Gastroesophageal sphincter (tissue), 4 donors: ENCODE results near the gene TAS1R3. TPM values are rescaled to one million over a fixed set of nuclear protein-coding genes. Genes with fewer than 3 reads are reported as not detected.
A peak's percentile ranks its signal among the peaks of the same experiment; 100 is the strongest.

ENCODE experiments used
- ATAC-seq: fragments of 150-250 bp; one replicate; pipeline ENCODE4 v1.9.1; 2016; ENCODE audit warnings: mild to moderate bottlenecking, moderate library complexity
- H3K27ac ChIP-seq, 4 donors: fragments of 200-600 bp; sonication (generic) in 3 of 4; 1 replicate in 3 of 4; 2 replicates in 1 of 4; pipeline ENCODE4 v1.5.1; 2016 to 2019
- H3K27me3 ChIP-seq: fragments of 200-600 bp; sonication (generic); one replicate; pipeline ENCODE4 v1.5.1; 2019
- H3K36me3 ChIP-seq, 2 donors: fragments of 200-600 bp; sonication (generic); one replicate each; pipeline ENCODE4 v1.5.1; 2019; ENCODE audit warnings: control low read depth in 1 of 2
- H3K4me1 ChIP-seq, 3 donors: fragments of 200-600 bp; sonication (generic); 1 replicate in 2 of 3; 2 replicates in 1 of 3; pipeline ENCODE4 v1.5.1; 2016 to 2019; ENCODE audit warnings: control low read depth in 2 of 3
- H3K4me3 ChIP-seq, 2 donors: fragments of 200-600 bp; sonication (generic); one replicate each; pipeline ENCODE4 v1.5.1; 2019; ENCODE audit warnings: mild to moderate bottlenecking in 1 of 2, moderate library complexity in 1 of 2
- H3K9me3 ChIP-seq, 3 donors: fragments of 200-600 bp; sonication (generic); one replicate each; pipeline ENCODE4 v1.5.1; 2017 to 2019; ENCODE audit warnings: control low read depth in 2 of 3
- EP300 ChIP-seq: sonication (generic); formaldehyde crosslinking; IDR thresholded peaks from one replicate; pipeline ENCODE4 v1.6.1; 2017; ENCODE audit warnings: antibody characterized with exemption, mild to moderate bottlenecking
- POLR2A ChIP-seq, 2 donors: fragments of 450-650 bp; IDR thresholded peaks; one replicate each; pipeline ENCODE4 v1.6.1; 2017; ENCODE audit warnings: antibody characterized with exemption in 2 of 2, mild to moderate bottlenecking in 2 of 2, moderate library complexity in 1 of 2
- POLR2AphosphoS5 ChIP-seq: sonication (generic); formaldehyde crosslinking; IDR thresholded peaks from one replicate; pipeline ENCODE4 v1.6.1; 2017; ENCODE audit warnings: antibody characterized with exemption
- WGBS, 2 donors: methylation state at CpG; one replicate each; pipeline ENCODE4 v1.1.5; 2018; ENCODE audit warnings: low coverage in 1 of 2; 5-methylcytosine and 5-hydroxymethylcytosine counted together
- total RNA-seq, 4 donors: library from RNA; depleted of rRNA; stranded (reverse); fragments of >200 nt; gene quantifications; one replicate each; pipeline ENCODE4 v1.1.0, GENCODE V29; 2016
- TF ChIP-seq, protein P1 (sequence below), 4 experiments: fragments of 200-600 bp in 2 of 4; fragments of 450-650 bp in 2 of 4; sonication (generic) in 1 of 4; IDR thresholded peaks; one replicate each; pipeline ENCODE4 v1.5.1; 2017 to 2019; ENCODE audit warnings: antibody characterized with exemption in 4 of 4, mild to moderate bottlenecking in 2 of 4, moderate library complexity in 2 of 4

Gene TAS1R3
- total RNA-seq, 4 donors from 2014 or later, result 0.12 to 0.54 (median 0.40) TPM; not detected in 1

DNA sequence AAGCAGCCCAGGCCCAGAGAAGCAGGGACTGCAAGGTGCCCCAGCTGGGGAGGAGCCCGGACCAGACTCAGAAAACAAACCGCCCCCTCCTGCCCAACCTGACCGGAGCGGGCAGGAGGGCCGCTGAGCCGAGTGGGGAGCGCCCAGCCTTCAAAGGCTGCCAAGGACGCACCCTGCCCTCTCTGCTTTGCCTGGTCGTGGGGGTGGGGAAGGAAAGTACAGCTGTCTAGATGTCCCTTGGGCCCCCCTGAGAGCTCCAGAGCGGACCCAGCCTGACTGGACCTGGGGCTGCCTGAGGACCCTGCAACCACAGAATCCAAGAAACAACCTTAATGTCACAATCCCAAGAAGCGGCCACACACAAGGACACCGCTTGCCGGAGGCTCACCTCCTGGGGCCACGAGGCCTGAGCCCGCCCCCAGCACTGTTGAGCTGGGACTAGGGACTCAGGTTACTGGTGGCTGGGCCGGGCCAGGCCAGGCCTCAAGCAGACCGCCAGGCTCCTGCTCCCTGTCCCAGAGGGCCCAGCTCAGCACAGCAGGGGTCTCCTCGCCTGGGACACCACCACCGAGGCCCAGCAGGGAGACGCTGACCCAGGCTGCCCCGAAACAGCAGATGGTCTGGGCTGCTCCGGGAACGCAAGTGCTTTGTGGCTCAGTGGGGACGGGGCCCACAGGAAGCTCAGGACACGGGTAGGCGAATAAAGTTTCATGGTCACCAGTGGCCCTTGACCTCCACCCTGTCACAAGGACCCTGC is 16.8 kb downstream of the TAS1R3 start:
- no peak for TF ChIP-seq EP300
- TF ChIP-seq POLR2A (IDR thresholded peaks at IDR 0.05), result no peak
- TF ChIP-seq, protein P1, sequence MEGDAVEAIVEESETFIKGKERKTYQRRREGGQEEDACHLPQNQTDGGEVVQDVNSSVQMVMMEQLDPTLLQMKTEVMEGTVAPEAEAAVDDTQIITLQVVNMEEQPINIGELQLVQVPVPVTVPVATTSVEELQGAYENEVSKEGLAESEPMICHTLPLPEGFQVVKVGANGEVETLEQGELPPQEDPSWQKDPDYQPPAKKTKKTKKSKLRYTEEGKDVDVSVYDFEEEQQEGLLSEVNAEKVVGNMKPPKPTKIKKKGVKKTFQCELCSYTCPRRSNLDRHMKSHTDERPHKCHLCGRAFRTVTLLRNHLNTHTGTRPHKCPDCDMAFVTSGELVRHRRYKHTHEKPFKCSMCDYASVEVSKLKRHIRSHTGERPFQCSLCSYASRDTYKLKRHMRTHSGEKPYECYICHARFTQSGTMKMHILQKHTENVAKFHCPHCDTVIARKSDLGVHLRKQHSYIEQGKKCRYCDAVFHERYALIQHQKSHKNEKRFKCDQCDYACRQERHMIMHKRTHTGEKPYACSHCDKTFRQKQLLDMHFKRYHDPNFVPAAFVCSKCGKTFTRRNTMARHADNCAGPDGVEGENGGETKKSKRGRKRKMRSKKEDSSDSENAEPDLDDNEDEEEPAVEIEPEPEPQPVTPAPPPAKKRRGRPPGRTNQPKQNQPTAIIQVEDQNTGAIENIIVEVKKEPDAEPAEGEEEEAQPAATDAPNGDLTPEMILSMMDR (IDR thresholded peaks at IDR 0.05), result no peak
- TF ChIP-seq POLR2AphosphoS5, result no peak
- ATAC-seq, result no peak
- 20% methylated on average over 1 of the region's 26 CpGs; no CpG with 5 or more reads in 1 of the 2 donors for WGBS, 2 donors
- H3K9me3 ChIP-seq, result no peaks in the 10 kb centered on the region
- H3K27ac ChIP-seq, result peak overlapping the region in 3 of 4 donors; percentile 81 to 94 (median 91)
- peak overlapping the region; percentile 46 to 88 for H3K4me3 ChIP-seq
- H3K4me1 ChIP-seq, result peaks cover 0 to 71% (median 44%) of the 10 kb centered on the region in 3 donors
- H3K27me3 ChIP-seq, result peaks cover under 1% of the 10 kb centered on the region
- H3K36me3 ChIP-seq, result no peaks in the 10 kb centered on the region

DNA sequence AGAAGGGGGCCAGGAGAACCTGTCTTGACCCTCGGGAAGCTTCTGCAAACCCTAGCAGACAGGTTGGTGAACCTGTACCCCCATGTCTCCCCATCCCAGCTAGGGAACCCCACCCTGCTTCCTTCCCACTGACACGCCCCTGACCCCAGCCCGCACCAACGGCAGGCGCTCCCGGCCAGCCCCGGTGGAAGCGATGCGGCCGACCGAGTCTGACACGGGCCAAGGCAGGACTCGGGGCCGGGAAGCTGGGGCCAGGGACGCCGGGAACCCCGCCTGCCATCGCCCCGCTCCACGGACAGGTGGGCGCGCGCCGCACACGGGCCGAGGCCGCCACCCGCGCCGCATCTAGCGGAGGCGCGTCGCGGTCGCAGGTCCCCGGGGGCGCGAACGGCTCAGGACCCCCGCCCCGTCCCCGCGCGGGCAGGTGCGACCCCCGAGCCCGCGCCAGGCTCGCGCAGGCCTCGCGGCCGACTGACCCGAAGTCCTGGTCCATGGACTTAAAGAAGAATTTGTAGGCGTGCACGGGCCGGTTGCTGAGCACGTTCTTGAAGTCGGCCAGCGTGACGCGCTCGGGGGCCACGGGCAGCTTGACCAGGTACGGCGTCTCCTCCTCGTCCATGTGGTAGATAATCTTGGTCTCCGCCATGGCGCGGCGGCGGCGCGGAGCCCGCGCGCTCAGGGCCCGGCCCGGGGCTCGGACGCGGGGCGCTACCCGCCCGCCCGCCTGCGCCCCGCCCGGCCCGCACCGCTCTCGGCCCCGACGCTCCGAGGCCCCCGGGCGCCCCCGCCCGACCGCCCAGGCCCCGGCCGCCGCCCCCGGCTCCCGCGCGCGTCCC is 17.6 kb downstream of the TAS1R3 start:
- H3K36me3 ChIP-seq, result peaks cover 0 to 8% of the 10 kb centered on the region in 2 donors
- peak; percentile 57 for ATAC-seq
- peaks cover 8% of the 10 kb centered on the region for H3K27me3 ChIP-seq
- peaks cover 0 to 76% (median 52%) of the 10 kb centered on the region in 3 donors for H3K4me1 ChIP-seq
- H3K9me3 ChIP-seq, result no peaks in the 10 kb centered on the region
- WGBS, 2 donors, result no CpG with 5 or more reads among the region's 109 CpGs
- peak overlapping the region in 3 of 4 donors; percentile 81 to 94 (median 91) for H3K27ac ChIP-seq
- TF ChIP-seq, protein P1 (IDR thresholded peaks at IDR 0.05), result peak in 1 of 4 experiments; percentile 4
- no peak for TF ChIP-seq EP300
- TF ChIP-seq POLR2AphosphoS5, result no peak
- H3K4me3 ChIP-seq, result peak overlapping the region; percentile 46 to 88

GRCh38 chr1:1349256-1350012 is 18.4 kb downstream of the TAS1R3 start, which contains the start of gene DVL1:
DVL1 (minus strand) TSS chr1:1349418; CDS start chr1:1349065, 353 bp downstream.
- Histone ChIP-seq H3K4me3 (peak within 1 kb of the TSS; percentile 66 to 88), H3K27me3 (peaks cover 16% of the 10 kb centered on the region), H3K9me3 (no peaks in the 10 kb centered on the region), H3K36me3 (peaks cover 0 to 16% of the 10 kb centered on the region in 2 donors), H3K4me1 (peaks cover 0 to 76% (median 53%) of the 10 kb centered on the region in 3 donors), H3K27ac (peak within 1 kb of the TSS; percentile 58 to 95 (median 92))
- peak; percentile 86 for ATAC-seq
- WGBS, 2 donors, result no CpG with 5 or more reads among the region's 122 CpGs
- TF ChIP-seq, protein P1 (IDR thresholded peaks at IDR 0.05), result peak in 3 of 4 experiments; percentile 65 to 72 (median 67)
- TF ChIP-seq EP300, result no peak
- peak; percentile 40 to 52 for TF ChIP-seq POLR2A (IDR thresholded peaks at IDR 0.05)

- TF ChIP-seq, protein P1 (IDR thresholded peaks at IDR 0.05), result no peak
- no peak for TF ChIP-seq POLR2A (IDR thresholded peaks at IDR 0.05)
- no peak for TF ChIP-seq POLR2AphosphoS5
- no peak for TF ChIP-seq EP300
- Histone ChIP-seq H3K27ac (peak overlapping the region in 3 of 4 donors; percentile 56 to 79 (median 72)), H3K4me3 (peak overlapping the region in 1 of 2 donors; percentile 12), H3K36me3 (peaks cover 0 to 18% of the 10 kb centered on the region in 2 donors), H3K4me1 (peaks cover 0 to 76% (median 48%) of the 10 kb centered on the region in 3 donors), H3K9me3 (no peaks in the 10 kb centered on the region), H3K27me3 (peaks cover 40% of the 10 kb centered on the region)
- WGBS, 2 donors, result 43% methylated on average over 11 of the region's 29 CpGs; no CpG with 5 or more reads in 1 of the 2 donors
- ATAC-seq, result peak; percentile 42
These were observed 20.7 kb downstream of the TAS1R3 start for GRCh38 chr1:1351511-1352427.
